NCI-H345 (cell line): Measurements from ENCODE around the gene SUGT1.
"Not testable (repeated sequence)": the region's sequence is repeated elsewhere in the genome, so short reads cannot be mapped to it uniquely, and the experiment has no call there.

Experiments used
- DNase-seq: peaks from one replicate; lab custom pipeline; 2025; lab: John Stamatoyannopoulos, UW

SUGT1 gene

GRCh38 chr13:52669677-52670076 lies 17.0 kb downstream of the SUGT1 start:
- no peak for DNase-seq

- DNase-seq: no peak
Measured at GRCh38 chr13:52670726-52671125, 18.1 kb downstream of the SUGT1 start.

GRCh38 chr13:52673465-52673864 lies 20.8 kb downstream of the SUGT1 start:
- no peak for DNase-seq

GRCh38 chr13:52677823-52678222 lies 25.2 kb downstream of the SUGT1 start:
- no peak for DNase-seq

GRCh38 chr13:52685806-52686205 lies 33.2 kb downstream of the SUGT1 start:
- not testable (repeated sequence) for DNase-seq

GRCh38 chr13:52686376-52686775 lies 33.7 kb downstream of the SUGT1 start:
- DNase-seq: no peak

GRCh38 chr13:52695856-52696255 lies 43.2 kb downstream of the SUGT1 start:
- DNase-seq: no peak

GRCh38 chr13:52696566-52696965 lies 43.9 kb downstream of the SUGT1 start:
- no peak for DNase-seq

- no peak for DNase-seq
Measured at GRCh38 chr13:52701728-52702465, 49.3 kb downstream of the SUGT1 start.

- no peak for DNase-seq
Measured at GRCh38 chr13:52703482-52703881, 50.8 kb downstream of the SUGT1 start.

GRCh38 chr13:52706081-52706480 lies 53.4 kb downstream of the SUGT1 start:
- no peak for DNase-seq

GRCh38 chr13:52707375-52707774 lies 54.7 kb downstream of the SUGT1 start:
- DNase-seq: peak; percentile 3

- DNase-seq: not testable (repeated sequence)
Measured at GRCh38 chr13:52708266-52708665, 55.6 kb downstream of the SUGT1 start.

- no peak for DNase-seq
Measured at GRCh38 chr13:52711286-52711685, 58.6 kb downstream of the SUGT1 start.

- DNase-seq: no peak
Measured at GRCh38 chr13:52712385-52712784, 59.7 kb downstream of the SUGT1 start.

- DNase-seq: no peak
Measured at GRCh38 chr13:52713894-52714293, 61.3 kb downstream of the SUGT1 start.

- DNase-seq: not testable (repeated sequence)
Measured at GRCh38 chr13:52720904-52721303, 68.3 kb downstream of the SUGT1 start.

- not testable (repeated sequence) for DNase-seq
Measured at GRCh38 chr13:52721356-52721755, 68.7 kb downstream of the SUGT1 start.

- DNase-seq: no peak
Measured at GRCh38 chr13:52723181-52723580, 70.5 kb downstream of the SUGT1 start.

- no peak for DNase-seq
Measured at GRCh38 chr13:52725302-52725701, 72.7 kb downstream of the SUGT1 start.

- DNase-seq: no peak
Measured at GRCh38 chr13:52726258-52726657, 73.6 kb downstream of the SUGT1 start.

GRCh38 chr13:52734075-52734623 lies 81.5 kb downstream of the SUGT1 start:
- no peak for DNase-seq

- no peak for DNase-seq
Measured at GRCh38 chr13:52736891-52737290, 84.3 kb downstream of the SUGT1 start.

- DNase-seq: no peak
Measured at GRCh38 chr13:52737451-52737850, 84.8 kb downstream of the SUGT1 start.
